HepG2 (cell line): ENCODE data around the gene GCDH. TPM values are rescaled to one million over a fixed set of nuclear protein-coding genes. Genes with fewer than 3 reads are reported as not detected.

Experiments used
- BCL6 ChIP-seq: IDR thresholded peaks from 2 replicates; pipeline ENCODE4 v1.6.1; 2016; ENCODE audit warnings: missing genetic modification reagents, missing compliant biosample characterization
- CCAR2 ChIP-seq: fragments of 200-400 bp; formaldehyde crosslinking; optimal IDR thresholded peaks from 2 replicates; pipeline ENCODE3; 2018; ENCODE audit warnings: low read depth, mild to moderate bottlenecking, low read length, moderate library complexity
- EED ChIP-seq: sonication (generic); formaldehyde crosslinking; IDR thresholded peaks from 2 replicates; pipeline ENCODE4 v1.5.0; 2020; ENCODE audit warnings: mild to moderate bottlenecking, missing genetic modification reagents
- ETV5 ChIP-seq: IDR thresholded peaks from 2 replicates; pipeline ENCODE4 v1.6.1; 2018; ENCODE audit warnings: missing biosample characterization, missing genetic modification reagents, inconsistent platforms, borderline replicate concordance
- FOXC1 ChIP-seq: sonication (generic); formaldehyde crosslinking; IDR thresholded peaks from 2 replicates; pipeline ENCODE4 v1.8.0; 2022; ENCODE audit warnings: mild to moderate bottlenecking, missing genetic modification reagents, borderline replicate concordance
- IRF2 ChIP-seq: IDR thresholded peaks from 2 replicates; pipeline ENCODE4 v1.6.1; 2018; ENCODE audit warnings: missing genetic modification reagents, missing compliant biosample characterization
- JUN ChIP-seq: sonication (generic); formaldehyde crosslinking; IDR thresholded peaks from 2 replicates; pipeline ENCODE4 v1.4.0; 2020; ENCODE audit warnings: mild to moderate bottlenecking, missing genetic modification reagents
- MLX ChIP-seq: IDR thresholded peaks from 2 replicates; pipeline ENCODE4 v1.6.1; 2016
- MXD4 ChIP-seq: IDR thresholded peaks from 2 replicates; pipeline ENCODE4 v1.6.1; 2016; ENCODE audit warnings: mild to moderate bottlenecking, missing biosample characterization, missing genetic modification reagents
- MXI1 ChIP-seq: IDR thresholded peaks from 3 replicates; pipeline ENCODE4 v1.6.1; 2012; ENCODE audit warnings: low read depth, low read length, inconsistent platforms, borderline replicate concordance
- NR0B2 ChIP-seq: sonication (generic); formaldehyde crosslinking; IDR thresholded peaks from 2 replicates; pipeline ENCODE4 v1.4.0; 2020; ENCODE audit warnings: mild to moderate bottlenecking, missing genetic modification reagents
- PRMT3 ChIP-seq: sonication (generic); formaldehyde crosslinking; IDR thresholded peaks from 2 replicates; pipeline ENCODE4 v1.8.1; 2022; ENCODE audit warnings: low read depth, mild to moderate bottlenecking, moderate library complexity, missing genetic modification reagents, borderline replicate concordance
- RXRB ChIP-seq: IDR thresholded peaks from 2 replicates; pipeline ENCODE4 v1.6.1; 2016; ENCODE audit warnings: borderline replicate concordance, missing genetic modification reagents, missing compliant biosample characterization
- TARDBP ChIP-seq: sonication (generic); formaldehyde crosslinking; IDR thresholded peaks from 2 replicates; pipeline ENCODE4 v1.8.0; 2022; ENCODE audit warnings: mild to moderate bottlenecking, missing genetic modification reagents
- ZBTB39 ChIP-seq: sonication (generic); formaldehyde crosslinking; IDR thresholded peaks from 2 replicates; pipeline ENCODE4 v1.5.0; 2020; ENCODE audit warnings: missing genetic modification reagents
- ZFP1 ChIP-seq: IDR thresholded peaks from 2 replicates; pipeline ENCODE4 v1.6.1; 2016
- ZFP36 ChIP-seq: fragments of 150-350 bp; IDR thresholded peaks from 2 replicates; pipeline ENCODE4 v1.6.1; 2018; ENCODE audit warnings: borderline replicate concordance, low read length, low read depth; ENCODE audit not compliant: partially characterized antibody
- ZNF253 ChIP-seq: sonication (generic); formaldehyde crosslinking; IDR thresholded peaks from 2 replicates; pipeline ENCODE4 v1.8.0; 2022; ENCODE audit warnings: mild to moderate bottlenecking, missing genetic modification reagents, borderline replicate concordance
- ZNF792 ChIP-seq: IDR thresholded peaks from 2 replicates; pipeline ENCODE4 v1.6.1; 2016
- polyA plus RNA-seq, 8 experiments: library from polyadenylated mRNA; depleted of rRNA in 3 of 8; stranded (reverse) in 7 of 8; unstranded in 1 of 8; fragments of >200 nt; fragmentation: Illumina TruSeq in 4 of 8; extraction: Trizol in 4 of 8; gene quantifications; 2 replicates each; pipeline versions ENCODE4 v1.2.1 to v1.2.3, GENCODE V29; 2011 to 2016; ENCODE audit warnings: low read depth in 4 of 8, missing spikeins in 1 of 8, mixed read lengths in 1 of 8; ENCODE audit not compliant: insufficient read depth in 1 of 8
- total RNA-seq, 5 experiments: library from RNA; depleted of rRNA; stranded (reverse); fragments of >200 nt; fragmentation: Illumina TruSeq; extraction: Trizol; gene quantifications; 2 replicates each; pipeline ENCODE4 v1.2.3, GENCODE V29; 2016; ENCODE audit warnings: low read depth in 1 of 5
- TF ChIP-seq, protein P1 (sequence below), 2 experiments: sonication (generic) in 1 of 2; formaldehyde crosslinking in 1 of 2; IDR thresholded peaks; 2 replicates each; pipeline versions ENCODE4 v1.4.0 to v1.6.1; 2018 to 2020; ENCODE audit warnings: missing genetic modification reagents in 2 of 2, borderline replicate concordance in 1 of 2, low read depth in 1 of 2, mild to moderate bottlenecking in 1 of 2, missing biosample characterization in 1 of 2
- TF ChIP-seq, protein P2 (sequence below): IDR thresholded peaks from 2 replicates; pipeline ENCODE4 v1.6.1; 2016; ENCODE audit warnings: low read depth, control low read depth

Gene GCDH
- total and polyA plus RNA-seq, 2 of the 13 experiments (the other 11 are each of a cell fraction or from before 2014, with no cell fraction given): 15.1 to 38.0 TPM

DNA sequence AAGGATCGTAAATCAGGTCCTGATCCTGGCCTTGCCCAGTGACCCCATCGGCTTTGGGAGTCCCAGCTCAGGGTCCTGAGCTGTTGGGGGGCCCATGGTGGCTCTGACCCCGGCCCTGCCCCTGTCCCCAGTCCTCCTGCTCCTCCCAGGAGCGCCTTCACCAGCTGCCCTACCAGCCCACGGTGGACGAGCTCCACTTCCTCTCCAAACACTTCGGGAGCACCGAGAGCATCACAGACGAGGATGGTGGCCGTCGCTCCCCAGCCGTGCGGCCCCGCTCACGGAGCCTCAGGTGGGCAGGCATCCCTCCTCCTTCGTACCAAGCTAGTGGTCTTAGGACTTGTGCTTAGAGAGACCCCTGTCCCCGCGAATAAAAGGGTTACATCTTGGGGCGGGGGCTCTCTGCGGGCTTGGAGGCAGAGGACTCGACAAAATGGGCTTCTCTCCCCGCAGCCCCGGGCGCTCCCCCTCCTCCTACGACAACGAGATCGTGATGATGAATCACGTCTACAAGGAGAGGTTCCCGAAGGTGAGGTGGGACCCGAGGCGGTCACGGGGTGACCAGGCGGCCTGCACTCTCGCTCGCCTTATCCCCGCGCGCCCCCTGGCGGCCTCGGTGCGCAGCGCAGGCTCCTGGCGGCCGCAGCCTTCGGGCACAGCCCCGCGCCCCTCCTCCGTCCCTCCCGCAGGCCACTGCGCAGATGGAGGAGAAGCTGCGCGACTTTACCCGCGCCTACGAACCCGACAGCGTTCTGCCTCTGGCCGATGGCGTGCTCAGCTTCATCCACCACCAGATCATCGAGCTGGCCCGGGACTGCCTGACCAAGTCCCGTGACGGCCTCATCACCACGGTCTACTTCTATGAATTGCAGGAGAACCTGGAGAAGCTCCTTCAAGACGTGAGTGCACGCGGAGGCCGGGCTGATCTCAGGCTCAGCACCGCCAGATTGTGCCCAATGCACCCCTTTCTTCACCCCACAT lies 43.5 kb upstream of the GCDH start (continued):
- TF ChIP-seq, protein P1, sequence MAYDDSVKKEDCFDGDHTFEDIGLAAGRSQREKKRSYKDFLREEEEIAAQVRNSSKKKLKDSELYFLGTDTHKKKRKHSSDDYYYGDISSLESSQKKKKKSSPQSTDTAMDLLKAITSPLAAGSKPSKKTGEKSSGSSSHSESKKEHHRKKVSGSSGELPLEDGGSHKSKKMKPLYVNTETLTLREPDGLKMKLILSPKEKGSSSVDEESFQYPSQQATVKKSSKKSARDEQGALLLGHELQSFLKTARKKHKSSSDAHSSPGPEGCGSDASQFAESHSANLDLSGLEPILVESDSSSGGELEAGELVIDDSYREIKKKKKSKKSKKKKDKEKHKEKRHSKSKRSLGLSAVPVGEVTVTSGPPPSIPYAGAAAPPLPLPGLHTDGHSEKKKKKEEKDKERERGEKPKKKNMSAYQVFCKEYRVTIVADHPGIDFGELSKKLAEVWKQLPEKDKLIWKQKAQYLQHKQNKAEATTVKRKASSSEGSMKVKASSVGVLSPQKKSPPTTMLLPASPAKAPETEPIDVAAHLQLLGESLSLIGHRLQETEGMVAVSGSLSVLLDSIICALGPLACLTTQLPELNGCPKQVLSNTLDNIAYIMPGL (CRISPR knock-in tag; IDR thresholded peaks at IDR 0.05; ENCODE audit: borderline replicate concordance in 1 of 2, low read depth in 1 of 2): peak; percentile 85; a peak in 3 of 4 replicates
- TF ChIP-seq EED (CRISPR knock-in tag) (0 out of 2 replicates have a peak, but pooled peaks have one; percentile 50), TARDBP (CRISPR knock-in tag) (no peak), ZNF253 (0 out of 2 replicates have a peak, but pooled peaks have one; percentile 33), ZNF792 (0 out of 2 replicates have a peak, but pooled peaks have one; percentile 38), MXI1 (peak; percentile 38; the same call in 1 of the 3 replicates), ZFP1 (CRISPR knock-in tag) (no peak), IRF2 (CRISPR knock-in tag) (0 out of 2 replicates have a peak, but pooled peaks have one; percentile 51), ZBTB39 (no peak), MLX (CRISPR knock-in tag) (no peak), BCL6 (CRISPR knock-in tag) (peak; percentile 15; the same call in 1 of the 2 replicates), ETV5 (CRISPR knock-in tag) (no peak; the same call in 1 of the 2 replicates), ZFP36 (no peak), MXD4 (CRISPR knock-in tag) (no peak), RXRB (0 out of 2 replicates have a peak, but pooled peaks have one; percentile 37), NR0B2 (CRISPR knock-in tag) (peak; percentile 46; the same call in 1 of the 2 replicates), CCAR2 (no peak), JUN (CRISPR knock-in tag) (0 out of 2 replicates have a peak, but pooled peaks have one; percentile 36), PRMT3 (CRISPR knock-in tag) (no peak), FOXC1 (peak; percentile 77; the same call in 1 of the 2 replicates)
- TF ChIP-seq, protein P2, sequence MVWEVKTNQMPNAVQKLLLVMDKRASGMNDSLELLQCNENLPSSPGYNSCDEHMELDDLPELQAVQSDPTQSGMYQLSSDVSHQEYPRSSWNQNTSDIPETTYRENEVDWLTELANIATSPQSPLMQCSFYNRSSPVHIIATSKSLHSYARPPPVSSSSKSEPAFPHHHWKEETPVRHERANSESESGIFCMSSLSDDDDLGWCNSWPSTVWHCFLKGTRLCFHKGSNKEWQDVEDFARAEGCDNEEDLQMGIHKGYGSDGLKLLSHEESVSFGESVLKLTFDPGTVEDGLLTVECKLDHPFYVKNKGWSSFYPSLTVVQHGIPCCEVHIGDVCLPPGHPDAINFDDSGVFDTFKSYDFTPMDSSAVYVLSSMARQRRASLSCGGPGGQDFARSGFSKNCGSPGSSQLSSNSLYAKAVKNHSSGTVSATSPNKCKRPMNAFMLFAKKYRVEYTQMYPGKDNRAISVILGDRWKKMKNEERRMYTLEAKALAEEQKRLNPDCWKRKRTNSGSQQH: peak; percentile 60; the same call in 1 of the 2 replicates
